KBM-7 (cell line): ENCODE results near the gene TMEM132A.

Experiments used
- DNase-seq: peaks from one replicate; pipeline ENCODE4 v3.0.0-alpha.2; 2015
- in situ Hi-C: fragments of 300-500 bp; cut with MboI; formaldehyde crosslinking; loops from 2 replicates; pipeline ENCODE4 v1.14.3; 2020; ENCODE audit warnings: low sequenced_read_pairs, low pct_unique_long_range_greater_than_20kb, mixed read lengths

The TMEM132A gene

DNA sequence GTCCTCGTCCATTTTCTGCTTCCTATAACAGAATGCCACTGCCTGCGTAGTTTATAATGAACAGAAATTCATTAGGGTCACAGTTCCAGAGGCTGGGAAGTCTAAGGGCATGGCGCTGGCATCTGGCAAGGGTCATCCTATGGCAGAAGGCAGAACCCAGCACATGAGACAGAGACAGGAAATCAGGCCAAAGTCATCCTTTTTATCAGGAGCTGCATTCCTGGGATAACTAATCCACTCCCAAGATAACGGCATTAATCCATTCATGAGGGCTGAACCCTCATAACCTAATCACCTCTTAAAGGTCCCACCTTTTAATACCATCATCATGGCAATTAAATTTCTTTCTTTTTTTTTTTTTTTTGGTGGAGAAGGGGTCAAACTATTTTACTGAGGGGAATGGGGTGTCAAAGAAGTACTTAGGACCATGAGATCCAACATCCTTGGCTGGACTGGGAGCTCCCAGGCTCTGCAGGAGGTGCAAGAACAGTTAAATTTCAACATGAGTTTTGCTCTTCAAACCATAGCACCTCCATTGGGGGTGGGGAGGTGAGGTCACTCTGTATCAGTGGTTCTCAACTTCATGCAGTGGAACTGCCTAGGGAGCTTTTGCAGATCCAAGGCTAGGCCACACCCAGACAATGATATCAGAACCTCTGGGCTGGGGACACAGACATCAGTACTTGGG is 5.9 kb upstream of the TMEM132A start:
- DNase-seq: no peak
- in situ Hi-C loops: no loop called here

DNA sequence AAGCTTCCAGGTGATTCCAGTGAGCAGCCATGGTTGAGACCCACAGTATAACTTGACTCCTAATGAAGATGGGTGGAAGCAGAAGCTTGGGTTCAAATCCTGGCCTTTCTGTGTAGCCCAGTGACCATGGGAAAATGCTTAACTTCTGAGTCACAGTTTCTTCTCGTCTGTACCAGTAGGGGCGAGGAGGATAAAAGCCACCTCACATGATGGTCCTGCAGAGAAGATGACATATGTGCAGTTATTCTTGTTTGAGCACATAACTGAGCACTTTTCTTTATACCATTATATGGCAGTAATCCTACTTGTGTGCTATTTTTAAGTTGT is 5.4 kb upstream of the TMEM132A start:
- in situ Hi-C loops: no loop called here
- no peak for DNase-seq

DNA sequence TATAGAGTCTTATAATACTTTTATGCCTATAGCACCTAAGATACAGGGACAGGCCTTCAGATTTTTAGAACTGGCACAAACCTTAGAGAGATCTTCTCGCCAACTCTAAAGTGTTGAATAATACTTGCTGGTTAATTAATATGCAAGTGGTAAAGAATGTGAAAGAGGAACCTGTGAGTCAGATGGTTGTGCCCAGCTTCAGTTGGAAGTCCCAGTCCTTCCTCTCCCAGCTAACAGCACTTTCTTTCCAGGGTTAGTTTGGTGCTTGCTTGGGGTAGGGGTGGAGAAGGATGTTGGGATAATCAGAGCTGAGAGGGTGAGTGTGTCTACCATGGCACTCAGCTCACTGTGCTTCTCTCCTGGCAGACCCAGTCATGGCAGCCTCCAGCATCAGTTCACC is 4.9 kb upstream of the TMEM132A start:
- in situ Hi-C loops: no loop called here

DNA sequence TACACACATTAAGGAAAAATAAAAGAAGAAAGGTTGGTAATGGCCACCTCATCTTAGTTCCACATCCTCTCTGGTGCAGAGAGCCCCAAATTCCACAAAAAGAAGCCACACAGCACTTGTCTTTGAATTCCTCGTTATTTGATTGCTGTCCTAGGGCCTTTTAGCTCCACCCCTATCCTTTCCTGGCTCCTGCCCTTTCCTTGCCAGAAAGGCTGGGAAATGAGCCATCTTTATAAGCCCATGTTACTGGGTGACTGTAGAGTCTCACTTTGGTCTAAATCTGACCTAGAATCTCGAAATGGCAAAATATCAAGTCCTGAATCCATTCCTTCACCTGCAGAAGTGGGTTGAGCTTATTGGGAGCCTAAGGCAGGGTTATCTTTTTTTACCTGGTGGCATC is 4.3 kb upstream of the TMEM132A start:
- in situ Hi-C loops: no loop called here
- no peak for DNase-seq

More for the DNA sequence above, 4.9 kb upstream of the TMEM132A start:
- DNase-seq: peak; percentile 33

DNA sequence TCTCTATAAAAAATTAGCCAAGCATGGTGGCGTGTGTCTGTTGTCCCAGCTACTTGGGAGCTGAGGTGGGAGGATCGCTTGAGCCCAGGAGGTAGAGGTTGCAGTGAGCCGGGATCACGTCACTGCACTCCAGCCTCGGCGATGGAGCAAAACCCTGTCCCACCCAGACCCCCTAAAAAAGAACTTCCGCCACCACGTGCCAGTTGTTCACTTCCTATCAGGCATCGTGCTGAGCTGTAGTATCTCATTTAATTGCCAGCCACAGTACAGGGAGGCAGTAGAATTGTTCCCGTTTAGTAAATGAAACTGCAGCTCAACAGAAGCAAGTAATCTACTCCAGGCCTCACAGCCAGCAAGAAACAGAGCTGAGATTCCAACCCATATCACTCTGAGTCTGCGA is 3.0 kb upstream of the TMEM132A start:
- in situ Hi-C loops: no loop called here

DNA sequence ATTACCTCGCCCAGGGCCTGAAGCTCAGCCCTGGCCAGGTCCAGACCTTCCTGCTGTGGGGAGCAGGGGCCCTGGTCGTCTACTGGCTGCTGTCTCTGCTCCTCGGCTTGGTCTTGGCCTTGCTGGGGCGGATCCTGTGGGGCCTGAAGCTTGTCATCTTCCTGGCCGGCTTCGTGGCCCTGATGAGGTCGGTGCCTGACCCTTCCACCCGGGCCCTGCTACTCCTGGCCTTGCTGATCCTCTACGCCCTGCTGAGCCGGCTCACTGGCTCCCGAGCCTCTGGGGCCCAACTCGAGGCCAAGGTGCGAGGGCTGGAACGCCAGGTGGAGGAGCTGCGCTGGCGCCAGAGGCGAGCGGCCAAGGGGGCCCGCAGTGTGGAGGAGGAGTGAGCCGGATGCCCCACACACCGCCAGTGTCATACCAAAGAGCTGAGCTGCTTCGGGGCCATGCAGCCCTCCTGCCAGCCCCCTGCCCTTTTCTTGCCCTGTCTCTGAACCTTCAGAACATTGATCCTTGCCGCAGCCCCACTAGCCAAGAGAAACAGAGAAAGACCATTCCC is 2.4 kb upstream of the TMEM132A start:
- DNase-seq: no peak
- in situ Hi-C loops: no loop called here

More for the DNA sequence above, 3.0 kb upstream of the TMEM132A start:
- DNase-seq: no peak

DNA sequence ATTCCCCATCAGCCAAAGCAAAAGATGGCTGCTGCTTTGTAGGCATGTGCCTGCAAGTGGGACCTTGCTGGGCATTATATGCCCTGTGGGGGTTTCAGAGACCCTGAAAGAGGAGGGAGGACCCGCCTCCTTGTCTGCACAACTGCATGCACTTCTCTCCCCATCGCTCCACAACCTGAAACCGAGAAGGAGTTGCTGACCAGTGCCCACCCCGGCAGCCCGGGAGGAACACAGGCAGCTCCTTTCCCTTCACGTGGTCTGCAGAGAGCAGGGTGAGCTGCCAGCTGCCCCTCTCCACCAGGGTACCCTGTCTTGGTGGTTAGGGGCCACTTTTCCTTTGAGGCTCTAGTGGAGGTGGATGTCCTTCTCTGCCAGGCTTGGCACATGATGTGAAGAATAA is 1.4 kb upstream of the TMEM132A start:
- in situ Hi-C loops: no loop called here
- no peak for DNase-seq

DNA sequence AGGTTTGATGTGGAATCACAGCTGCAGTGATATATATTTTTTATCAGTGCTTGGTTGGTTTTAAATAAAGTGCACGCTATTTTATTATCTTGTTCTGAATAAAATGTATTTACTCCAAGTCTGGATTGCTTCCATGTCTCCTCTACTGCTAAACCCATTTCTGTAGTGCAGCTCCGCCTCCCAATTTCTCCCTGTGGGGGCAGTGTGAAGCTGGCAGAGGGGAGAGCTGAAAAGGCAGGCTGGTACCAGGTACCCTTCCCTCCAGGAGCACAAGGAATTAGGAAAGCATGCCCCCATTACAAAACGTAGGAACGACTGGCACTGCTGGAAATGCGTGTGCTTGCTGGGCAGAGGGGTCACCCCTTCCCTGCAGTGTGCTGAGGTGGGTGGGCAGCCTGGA is 934 bp upstream of the TMEM132A start:
- DNase-seq: no peak
- in situ Hi-C loops: no loop called here

DNA sequence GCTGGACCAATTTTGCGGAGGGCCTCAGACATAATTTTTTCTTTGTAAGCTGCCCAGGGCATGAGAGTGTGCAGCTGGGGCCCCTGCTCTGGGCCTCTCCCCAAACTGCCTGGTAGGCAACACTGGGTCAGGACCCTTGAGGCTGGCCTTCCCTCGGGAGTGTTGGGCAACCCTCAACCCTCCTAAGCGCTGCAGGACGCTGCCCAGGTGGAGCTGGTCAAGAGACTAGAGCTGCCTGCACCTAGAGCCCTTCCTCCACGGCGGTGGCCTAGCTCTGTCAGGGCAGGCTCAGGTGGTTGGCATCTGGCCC is 505 bp upstream of the TMEM132A start:
- DNase-seq: no peak
- in situ Hi-C loops: no loop called here

DNA sequence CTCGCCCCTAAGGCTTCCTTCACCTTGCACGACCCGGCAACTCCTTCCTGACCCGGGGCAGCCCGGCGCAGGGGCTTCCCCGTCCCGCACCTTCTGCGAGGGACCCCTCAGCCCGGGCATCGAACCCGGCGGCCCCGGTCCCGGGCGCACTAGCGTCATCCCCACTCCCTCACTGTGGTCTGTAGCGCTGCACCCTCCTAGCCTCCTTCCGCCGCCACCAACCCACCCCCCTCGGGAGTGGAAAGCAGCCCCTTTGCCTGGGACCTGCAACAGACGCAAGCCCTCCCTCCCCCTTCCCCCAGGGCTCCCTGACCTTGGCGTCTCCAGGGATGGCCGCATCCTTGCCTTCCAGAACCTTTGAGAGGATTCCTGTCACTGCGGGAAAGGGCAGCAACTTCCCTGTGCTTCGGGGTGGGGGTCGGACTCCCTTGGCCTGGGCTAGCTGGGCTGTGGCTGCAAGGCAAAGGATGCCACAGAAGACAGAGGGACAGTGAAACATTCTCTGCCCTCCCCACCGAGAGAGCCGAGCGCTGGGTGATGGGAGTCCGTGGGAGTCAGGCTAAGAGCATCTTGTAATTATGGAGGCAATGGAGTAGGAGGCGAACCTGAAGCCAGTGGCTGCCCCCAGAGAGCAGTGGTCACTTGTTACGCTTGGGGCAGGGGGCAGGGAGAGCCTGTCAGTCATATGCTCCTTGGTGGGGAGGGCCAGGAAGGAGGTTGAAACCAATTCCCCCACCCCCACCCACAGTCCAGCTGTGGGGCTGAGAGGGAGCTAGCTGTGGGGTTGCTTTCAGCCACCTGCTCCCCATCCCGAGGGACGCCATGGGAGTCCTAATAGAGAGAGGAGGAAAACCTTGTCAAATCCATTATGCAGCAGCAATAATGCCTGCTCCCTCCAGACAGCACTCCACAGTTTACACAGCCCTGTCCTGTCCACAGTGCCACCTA is 920 bp downstream of the TMEM132A start:
- DNase-seq: no peak
- in situ Hi-C loops: no loop called here

DNA sequence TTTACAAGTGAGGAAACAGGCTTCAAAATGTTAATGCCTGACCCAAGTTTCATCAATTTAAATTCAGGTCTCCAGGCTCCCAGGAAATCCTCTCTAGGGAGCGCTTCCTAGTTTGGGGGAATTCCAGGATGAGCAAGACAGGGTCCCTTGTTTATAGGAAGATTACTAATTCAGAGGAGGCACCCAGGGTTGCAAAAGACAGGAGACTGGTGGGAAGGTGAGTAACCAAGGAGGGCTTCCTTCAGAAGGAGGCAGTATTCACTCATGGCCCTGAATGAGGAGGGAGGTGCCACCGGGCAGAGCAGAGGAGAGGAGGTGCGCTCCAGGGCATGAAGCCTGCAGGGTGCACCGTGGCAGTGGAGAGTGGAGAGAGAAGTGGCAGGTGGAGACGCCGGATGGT is 1.6 kb downstream of the TMEM132A start:
- in situ Hi-C loops: no loop called here
- no peak for DNase-seq

DNA sequence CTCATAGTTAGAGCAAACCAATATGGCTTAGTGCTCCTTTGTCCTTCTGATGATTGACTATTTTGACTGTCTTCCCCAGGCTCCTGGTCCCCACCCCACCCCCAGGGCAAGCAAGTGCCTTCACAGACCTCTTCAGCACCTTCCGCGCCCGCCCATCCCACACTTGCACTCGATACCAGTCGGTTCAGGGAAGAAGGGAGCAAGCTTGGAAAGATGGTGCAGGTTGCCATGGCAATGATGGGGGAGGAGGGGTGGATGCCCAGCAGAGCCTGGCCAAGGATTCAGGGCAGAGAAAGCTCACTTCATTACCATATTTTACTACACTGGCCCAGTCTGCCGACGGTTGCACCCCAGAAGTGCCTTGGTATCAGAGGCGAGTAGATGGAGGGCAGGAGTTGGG is 2.2 kb downstream of the TMEM132A start:
- in situ Hi-C loops: no loop called here
- DNase-seq: no peak

DNA sequence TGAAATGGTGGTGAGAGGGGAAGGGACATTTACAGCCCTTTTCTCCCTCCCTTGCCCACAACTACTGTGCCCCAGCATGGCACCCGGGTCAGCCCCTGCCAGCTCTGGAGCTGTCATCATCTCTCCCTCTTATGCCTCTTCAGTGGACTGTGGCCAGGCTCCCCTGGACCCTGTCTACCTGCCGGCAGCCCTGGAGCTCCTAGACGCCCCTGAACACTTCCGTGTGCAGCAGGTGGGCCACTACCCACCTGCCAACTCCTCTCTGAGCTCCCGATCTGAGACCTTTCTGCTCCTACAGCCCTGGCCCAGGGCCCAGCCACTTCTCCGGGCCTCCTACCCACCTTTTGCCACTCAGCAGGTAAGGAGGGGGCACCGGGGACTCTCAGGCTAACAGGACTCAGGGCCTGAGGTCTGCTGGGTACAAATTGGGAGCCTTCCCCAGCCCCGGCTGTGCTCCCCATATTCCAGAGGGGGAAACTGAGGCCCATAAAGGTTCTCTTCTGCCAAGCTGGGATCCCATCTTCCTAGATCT is 2.9 kb downstream of the TMEM132A start:
- no peak for DNase-seq
- in situ Hi-C loops: no loop called here

DNA sequence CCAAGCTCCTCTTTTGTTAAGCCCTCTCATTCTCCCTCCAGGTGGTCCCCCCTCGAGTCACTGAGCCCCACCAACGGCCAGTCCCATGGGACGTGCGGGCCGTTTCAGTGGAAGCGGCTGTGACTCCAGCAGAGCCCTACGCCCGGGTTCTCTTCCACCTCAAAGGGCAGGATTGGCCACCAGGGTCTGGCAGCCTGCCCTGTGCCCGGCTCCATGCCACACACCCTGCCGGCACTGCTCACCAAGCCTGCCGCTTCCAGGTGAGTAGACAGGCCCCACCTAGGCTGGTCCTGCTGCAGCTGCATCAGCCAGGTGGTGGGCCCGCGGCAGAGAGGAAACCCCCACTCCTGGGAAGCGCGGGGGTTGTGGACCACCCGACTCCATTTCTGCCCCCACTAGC is 3.3 kb downstream of the TMEM132A start:
- in situ Hi-C loops: no loop called here
- no peak for DNase-seq

DNA sequence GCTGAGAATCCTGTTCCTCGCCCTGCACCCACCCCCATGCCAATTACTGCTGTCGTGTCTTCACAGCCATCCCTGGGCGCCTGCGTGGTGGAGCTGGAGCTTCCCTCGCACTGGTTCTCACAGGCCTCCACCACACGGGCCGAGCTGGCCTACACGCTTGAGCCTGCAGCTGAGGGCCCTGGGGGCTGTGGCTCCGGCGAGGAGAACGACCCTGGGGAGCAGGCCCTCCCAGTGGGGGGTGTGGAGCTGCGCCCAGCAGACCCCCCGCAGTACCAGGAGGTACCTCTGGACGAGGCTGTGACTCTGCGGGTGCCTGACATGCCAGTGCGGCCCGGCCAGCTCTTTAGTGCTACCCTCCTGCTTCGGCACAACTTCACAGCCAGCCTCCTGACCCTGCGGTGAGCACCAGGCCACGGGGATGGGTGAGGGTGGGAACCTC is 4.3 kb downstream of the TMEM132A start:
- no peak for DNase-seq
- in situ Hi-C loops: no loop called here

DNA sequence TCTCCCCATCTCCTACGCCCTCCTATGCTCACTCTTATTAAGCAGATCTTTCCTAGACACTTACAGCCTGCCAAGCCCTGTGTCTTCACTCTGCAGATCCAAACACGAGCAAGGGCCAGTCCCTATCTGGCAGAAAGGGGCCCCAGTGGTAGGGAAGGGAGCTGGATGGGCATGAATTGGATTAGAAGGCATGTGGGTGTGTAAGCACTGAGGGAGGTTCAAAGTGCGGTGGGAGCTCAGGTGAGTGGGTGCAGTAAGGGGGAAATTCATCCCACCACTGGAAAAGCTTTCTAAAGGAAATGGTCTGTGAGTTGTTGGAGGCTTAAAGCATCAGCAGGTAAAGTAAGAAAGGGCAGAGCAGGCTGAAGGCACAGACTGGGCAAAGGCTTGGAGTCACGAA is 5.5 kb downstream of the TMEM132A start:
- no peak for DNase-seq
- in situ Hi-C loops: no loop called here

DNA sequence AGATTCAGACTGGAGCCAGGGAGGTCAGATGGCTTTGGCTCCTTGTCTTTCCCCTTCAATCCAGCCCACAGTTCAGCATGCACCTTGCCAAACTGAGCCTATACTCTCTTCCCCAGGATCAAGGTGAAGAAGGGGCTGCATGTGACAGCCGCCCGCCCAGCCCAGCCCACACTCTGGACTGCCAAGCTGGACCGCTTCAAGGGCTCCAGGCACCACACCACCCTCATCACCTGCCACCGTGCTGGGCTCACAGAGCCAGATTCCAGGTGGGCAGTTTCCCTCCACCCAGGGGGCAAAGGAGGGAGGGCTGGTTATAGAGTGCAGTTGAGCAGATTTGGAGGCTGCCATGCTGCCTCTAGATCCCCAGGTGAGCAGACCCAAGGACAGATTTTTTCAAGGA is 6.1 kb downstream of the TMEM132A start:
- in situ Hi-C loops: no loop called here
- no peak for DNase-seq

DNA sequence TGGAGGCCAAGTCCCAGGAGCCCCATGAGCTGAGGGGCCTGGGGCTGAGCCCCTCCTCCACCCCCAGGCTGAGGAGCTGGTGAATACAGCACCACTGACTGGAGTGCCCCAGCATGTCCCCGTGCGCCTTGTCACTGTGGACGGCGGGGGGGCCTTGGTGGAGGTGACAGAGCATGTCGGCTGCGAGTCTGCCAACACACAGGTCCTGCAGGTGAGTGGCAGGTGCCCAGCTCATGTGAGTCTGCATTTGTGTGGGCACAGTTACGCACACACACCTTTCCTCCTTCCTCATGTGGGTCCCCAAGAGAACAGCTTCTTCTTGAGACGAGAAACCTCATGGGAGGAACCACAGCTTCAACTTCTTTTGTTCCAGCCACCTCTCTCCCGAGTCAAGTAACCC is 7.7 kb downstream of the TMEM132A start:
- in situ Hi-C loops: no loop called here
- no peak for DNase-seq

DNA sequence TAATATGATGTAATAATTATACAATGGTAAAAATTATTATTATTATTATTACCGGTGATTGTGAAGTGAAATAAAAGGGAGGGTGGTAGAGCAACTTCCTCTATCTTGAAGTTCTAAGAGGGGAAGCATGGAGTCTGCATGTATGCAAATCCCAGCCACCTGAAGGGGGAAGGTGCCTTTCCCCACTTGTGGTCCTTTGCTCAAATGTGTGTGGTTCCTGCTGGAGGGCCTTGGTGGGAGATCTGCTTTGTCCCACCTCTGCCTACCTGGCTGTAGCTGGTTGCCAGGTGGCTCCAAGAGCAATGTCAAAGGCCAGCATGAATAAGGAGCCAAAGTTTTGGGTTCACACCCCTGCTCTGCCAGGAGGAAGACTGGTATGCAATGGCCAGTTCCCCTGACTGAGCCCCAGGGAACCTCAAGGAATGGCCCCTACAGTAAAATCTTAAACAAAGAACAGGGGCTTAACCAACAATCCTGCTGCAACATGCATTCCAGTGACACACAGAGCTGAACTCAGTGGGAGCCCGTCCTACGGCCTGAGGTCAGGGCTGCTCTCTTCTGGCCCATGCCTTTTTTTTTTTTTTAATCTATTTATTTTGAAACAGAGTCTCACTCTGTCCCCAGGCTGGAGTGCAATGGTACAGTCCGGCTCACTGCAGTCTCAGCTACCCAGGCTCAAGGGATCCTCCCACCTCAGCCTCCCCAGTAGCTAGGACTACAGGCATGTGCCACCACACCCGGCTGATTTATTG is 8.5 kb downstream of the TMEM132A start:
- in situ Hi-C loops: no loop called here
- DNase-seq: no peak
